Lower lobe of right lung (tissue), 2 donors: Measurements from ENCODE around the gene ARPC1B. TPM values are rescaled to one million over a fixed set of nuclear protein-coding genes. Genes with fewer than 3 reads are reported as not detected.
A peak's percentile ranks its signal among the peaks of the same experiment; 100 is the strongest.
"Not testable (repeated sequence)": the region's sequence is repeated elsewhere in the genome, so short reads cannot be mapped to it uniquely, and the experiment has no call there.

ENCODE experiments used
- ATAC-seq, 2 donors: fragments of 200-7000 bp; cut with Tn5 transposase; one replicate each; pipeline ENCODE4 v1.9.1; 2020 to 2022; ENCODE audit warnings: mild to moderate bottlenecking in 2 of 2, moderate library complexity in 2 of 2
- DNase-seq: peaks from one replicate; pipeline ENCODE4 v3.0.0-alpha.2; 2020
- H3K27ac ChIP-seq: fragments of 200-600 bp; one replicate; pipeline ENCODE4 v1.8.0; 2022
- H3K27me3 ChIP-seq: fragments of 200-600 bp; one replicate; pipeline ENCODE4 v1.8.0; 2022; ENCODE audit warnings: low read depth
- H3K36me3 ChIP-seq: fragments of 200-600 bp; one replicate; pipeline ENCODE4 v1.8.0; 2022; ENCODE audit warnings: mild to moderate bottlenecking
- H3K4me1 ChIP-seq: fragments of 200-600 bp; one replicate; pipeline ENCODE4 v1.8.0; 2022
- H3K4me3 ChIP-seq: fragments of 200-600 bp; one replicate; pipeline ENCODE4 v1.8.0; 2022; ENCODE audit warnings: mild to moderate bottlenecking
- H3K9me3 ChIP-seq: fragments of 200-600 bp; one replicate; pipeline ENCODE4 v1.8.0; 2022
- intact Hi-C: fragments of 100-400 bp; cut with DNase I; formaldehyde crosslinking; loops from one replicate; pipeline ENCODE4 v1.11.0; 2022
- total RNA-seq: library from RNA; stranded (reverse); fragmentation: NEBNext Ultra II Directional; extraction: Animal tissue kit (Norgen Biotek cat#: 25700); gene quantifications from one replicate; pipeline ENCODE4 v1.2.1, GENCODE V29; 2021
- TF ChIP-seq, protein P1 (sequence below): fragments of 200-600 bp; IDR thresholded peaks from one replicate; pipeline ENCODE4 v1.8.0; 2022; ENCODE audit warnings: antibody characterized with exemption, mild to moderate bottlenecking
- donor health status: DM: no; HTN: yes; CAD: no; lungs with severe emphysema.

ARPC1B gene
- total RNA-seq, 1 donor from 2014 or later: 236 TPM

DNA sequence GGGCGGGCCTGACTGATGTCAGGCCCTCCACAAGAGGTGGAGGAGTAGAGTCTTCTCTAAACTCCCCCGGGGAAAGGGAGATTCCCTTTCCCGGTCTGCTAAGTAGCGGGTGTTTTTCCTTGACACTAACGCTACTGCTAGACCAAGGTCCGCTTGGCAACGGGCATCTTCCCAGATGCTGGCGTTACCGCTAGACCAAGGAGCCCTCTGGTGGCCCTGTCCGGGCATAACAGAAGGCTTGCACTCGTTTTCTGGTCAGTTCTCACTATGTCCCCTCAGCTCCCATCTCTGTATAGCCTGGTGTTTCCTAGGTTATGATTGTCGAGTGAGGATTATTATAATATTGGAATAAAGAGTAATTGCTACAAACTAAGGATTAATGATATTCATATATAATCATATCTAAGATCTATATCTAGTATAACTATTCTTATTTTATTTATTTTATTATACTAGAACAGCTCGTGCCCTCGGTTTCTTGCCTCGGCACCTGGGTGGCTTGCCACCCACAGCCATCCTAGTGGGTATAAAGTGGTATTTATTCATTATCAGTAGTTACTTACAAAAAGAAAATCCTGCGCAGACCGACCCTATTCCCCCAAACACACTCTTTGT is 41.1 kb downstream of the ARPC1B start:
- H3K4me3 ChIP-seq, intact Hi-C loops, H3K27ac ChIP-seq, H3K9me3 ChIP-seq, H3K4me1 ChIP-seq, ATAC-seq, H3K27me3 ChIP-seq: not testable (repeated sequence)
- peak; percentile 68 for DNase-seq
- TF ChIP-seq, protein P1, sequence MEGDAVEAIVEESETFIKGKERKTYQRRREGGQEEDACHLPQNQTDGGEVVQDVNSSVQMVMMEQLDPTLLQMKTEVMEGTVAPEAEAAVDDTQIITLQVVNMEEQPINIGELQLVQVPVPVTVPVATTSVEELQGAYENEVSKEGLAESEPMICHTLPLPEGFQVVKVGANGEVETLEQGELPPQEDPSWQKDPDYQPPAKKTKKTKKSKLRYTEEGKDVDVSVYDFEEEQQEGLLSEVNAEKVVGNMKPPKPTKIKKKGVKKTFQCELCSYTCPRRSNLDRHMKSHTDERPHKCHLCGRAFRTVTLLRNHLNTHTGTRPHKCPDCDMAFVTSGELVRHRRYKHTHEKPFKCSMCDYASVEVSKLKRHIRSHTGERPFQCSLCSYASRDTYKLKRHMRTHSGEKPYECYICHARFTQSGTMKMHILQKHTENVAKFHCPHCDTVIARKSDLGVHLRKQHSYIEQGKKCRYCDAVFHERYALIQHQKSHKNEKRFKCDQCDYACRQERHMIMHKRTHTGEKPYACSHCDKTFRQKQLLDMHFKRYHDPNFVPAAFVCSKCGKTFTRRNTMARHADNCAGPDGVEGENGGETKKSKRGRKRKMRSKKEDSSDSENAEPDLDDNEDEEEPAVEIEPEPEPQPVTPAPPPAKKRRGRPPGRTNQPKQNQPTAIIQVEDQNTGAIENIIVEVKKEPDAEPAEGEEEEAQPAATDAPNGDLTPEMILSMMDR: peak; percentile 49
- H3K36me3 ChIP-seq: peaks cover 100% of the 10 kb centered on the region

DNA sequence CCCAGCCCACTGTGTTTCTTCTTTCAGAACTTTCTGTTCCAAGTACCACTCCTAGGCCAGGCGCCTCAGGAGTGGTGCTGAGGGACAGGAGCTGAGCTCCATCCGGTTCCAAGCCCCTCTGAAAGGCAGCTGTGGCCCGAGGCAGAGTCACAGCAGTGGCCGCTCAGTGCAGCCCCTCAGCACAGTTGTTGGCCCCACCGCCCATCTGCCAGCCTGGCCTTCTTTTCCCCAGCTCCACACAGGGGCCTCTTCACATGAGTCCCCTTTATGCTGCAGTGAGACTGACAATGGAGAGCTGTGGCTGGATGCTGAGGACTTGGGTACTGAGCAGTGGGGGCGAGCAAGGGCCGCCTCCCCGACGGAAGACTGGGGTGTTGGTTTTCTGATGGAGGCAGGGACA is 43.7 kb downstream of the ARPC1B start:
- ATAC-seq: peak in 1 of 2 donors; percentile 9
- DNase-seq: no peak
- H3K4me1 ChIP-seq: no peaks in the 10 kb centered on the region
- no peaks in the 10 kb centered on the region for H3K9me3 ChIP-seq
- H3K27ac ChIP-seq: no peak overlapping the region
- intact Hi-C loops: no loop called here
- TF ChIP-seq, protein P1: no peak
- no peak overlapping the region for H3K4me3 ChIP-seq
- H3K27me3 ChIP-seq: no peaks in the 10 kb centered on the region
- H3K36me3 ChIP-seq: peaks cover 98% of the 10 kb centered on the region

DNA sequence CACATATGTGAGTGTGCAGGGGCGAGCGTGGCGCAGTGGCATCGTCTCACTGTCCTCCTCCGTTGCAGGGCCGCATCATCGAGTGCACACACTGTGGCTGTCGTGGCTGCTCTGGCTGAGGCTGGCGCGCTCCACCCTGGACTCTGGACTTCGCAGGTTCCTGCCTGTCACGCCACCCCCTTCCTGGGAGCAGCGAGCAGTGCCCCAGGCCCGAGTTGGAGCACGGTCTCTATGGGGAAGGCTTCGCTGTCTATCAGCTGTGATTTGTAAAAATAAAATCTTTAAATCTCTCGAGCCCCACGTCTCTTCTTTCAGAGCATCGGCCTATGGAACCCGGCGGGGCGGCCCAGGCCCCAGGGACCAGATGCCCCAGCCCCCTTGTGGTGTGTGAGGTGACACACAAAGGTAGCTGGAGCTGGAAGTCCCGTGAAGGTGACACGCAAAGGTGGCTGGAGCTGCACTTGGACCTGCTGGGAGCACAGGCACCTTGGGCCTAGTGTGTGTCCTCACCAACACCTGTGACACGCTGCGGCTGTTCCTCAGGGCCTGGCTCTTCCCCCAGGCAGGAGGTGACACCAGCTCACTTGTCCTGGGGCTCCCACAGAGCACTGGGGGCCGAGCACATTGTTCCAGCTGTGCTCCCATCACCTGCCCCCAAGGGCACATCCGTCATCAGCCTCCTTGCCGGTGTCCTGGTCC is 44.9 kb downstream of the ARPC1B start:
- Histone ChIP-seq H3K9me3 (no peaks in the 10 kb centered on the region), H3K27me3 (no peaks in the 10 kb centered on the region), H3K27ac (no peak overlapping the region), H3K4me3 (no peak overlapping the region), H3K4me1 (no peaks in the 10 kb centered on the region), H3K36me3 (peaks cover 98% of the 10 kb centered on the region)
- TF ChIP-seq, protein P1: no peak
- ATAC-seq (peak in 1 of 2 donors; percentile 24), DNase-seq (no peak)
- intact Hi-C loops: no loop called here

DNA sequence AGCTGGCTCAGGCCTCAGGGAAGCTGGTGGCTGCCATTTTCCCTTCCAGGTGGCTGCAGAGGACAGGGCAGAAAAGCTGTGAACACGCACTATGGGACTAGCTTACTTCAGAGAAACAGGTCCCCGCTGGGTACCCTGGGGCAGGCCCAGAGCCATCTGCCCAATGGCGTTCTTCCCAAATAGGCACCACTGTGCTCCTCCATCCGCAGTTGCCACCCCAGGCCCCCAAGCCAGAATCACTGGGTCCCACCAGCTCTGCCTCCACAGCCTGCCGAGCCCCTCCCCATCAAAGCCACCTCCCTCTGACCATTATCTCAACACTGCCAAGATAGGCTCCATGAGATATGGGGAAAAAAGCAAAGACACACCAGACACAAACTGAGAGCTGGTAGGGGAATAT is 45.7 kb downstream of the ARPC1B start:
- Histone ChIP-seq H3K9me3 (no peaks in the 10 kb centered on the region), H3K4me1 (no peaks in the 10 kb centered on the region), H3K27me3 (no peaks in the 10 kb centered on the region), H3K36me3 (peaks cover 98% of the 10 kb centered on the region), H3K4me3 (no peak overlapping the region), H3K27ac (no peak overlapping the region)
- TF ChIP-seq, protein P1: no peak
- intact Hi-C loops: no loop called here
- ATAC-seq: no peak
- no peak for DNase-seq

DNA sequence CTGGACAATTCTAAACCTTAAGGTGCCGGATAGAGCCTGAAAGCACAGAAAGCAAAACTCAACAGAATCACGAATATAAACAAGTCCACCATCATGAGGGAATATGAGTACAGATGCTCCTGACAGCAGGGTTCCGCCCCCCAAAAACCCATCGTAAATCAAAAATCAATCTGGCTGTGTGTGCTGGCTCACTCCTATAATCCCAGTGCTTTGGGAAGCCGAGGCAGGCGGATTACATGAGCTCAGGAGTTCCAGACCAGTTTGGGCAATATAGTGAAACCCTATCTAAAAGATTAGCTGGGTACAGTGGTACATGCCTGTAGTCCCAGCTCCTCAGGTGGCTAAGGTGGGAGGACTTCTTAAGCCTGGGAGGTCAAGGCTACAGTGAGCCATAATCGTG is 46.5 kb downstream of the ARPC1B start:
- Histone ChIP-seq H3K4me1 (no peaks in the 10 kb centered on the region), H3K27ac (no peak overlapping the region), H3K9me3 (no peaks in the 10 kb centered on the region), H3K36me3 (peaks cover 95% of the 10 kb centered on the region), H3K4me3 (no peak overlapping the region), H3K27me3 (no peaks in the 10 kb centered on the region)
- intact Hi-C loops: no loop called here
- ATAC-seq (no peak), DNase-seq (no peak)
- TF ChIP-seq, protein P1: no peak
